ENCODE measurements around the gene TRAIP. TPM values are rescaled to one million over a fixed set of nuclear protein-coding genes. Genes with fewer than 3 reads are reported as not detected.

The TRAIP gene
- total RNA-seq, 1 experiment from 2014 or later: 15.1 TPM

DNA sequence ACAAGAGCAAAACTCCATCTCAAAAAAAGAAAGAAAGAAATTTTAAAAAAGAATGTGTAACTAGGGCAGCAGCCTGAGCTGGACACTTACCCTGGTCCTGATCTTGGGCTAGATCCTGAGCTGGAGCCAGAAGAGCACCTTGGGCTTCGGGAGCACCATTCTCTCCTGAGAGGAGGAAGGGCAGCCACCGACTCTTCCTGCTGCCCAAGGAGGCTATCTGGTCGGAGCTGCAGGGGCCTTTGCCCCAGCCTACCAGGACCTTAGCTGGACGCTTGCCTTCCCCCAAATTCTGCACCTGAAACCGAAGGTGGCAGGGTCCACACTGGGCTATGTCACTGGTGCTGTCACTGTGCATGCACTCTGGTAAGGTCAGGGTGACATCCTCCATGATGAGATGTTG lies 20.2 kb upstream of the TRAIP start:
- DNase-seq (ENCODE audit: low read depth): no peak

DNA sequence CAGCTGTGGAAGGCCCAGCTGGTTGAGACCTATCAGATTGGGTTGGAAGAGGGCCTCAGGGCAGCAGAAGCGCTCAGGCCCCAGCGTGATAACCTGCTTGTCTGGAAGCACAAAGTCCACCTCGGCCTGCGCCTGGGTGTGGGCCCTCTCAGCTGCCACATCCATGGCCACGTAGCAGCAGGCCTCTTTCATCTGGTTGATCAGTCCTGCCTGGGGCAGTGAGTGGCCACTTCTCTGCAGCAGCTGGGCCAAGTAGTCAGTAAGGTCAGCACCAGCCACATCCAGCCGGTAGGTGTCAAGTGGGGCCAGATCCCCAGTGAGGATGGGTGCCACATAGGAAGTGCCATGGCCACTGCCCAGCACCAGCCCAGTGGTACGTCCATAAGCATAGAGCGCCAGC lies 17.3 kb upstream of the TRAIP start:
- no peak for DNase-seq (ENCODE audit: low read depth)

DNA sequence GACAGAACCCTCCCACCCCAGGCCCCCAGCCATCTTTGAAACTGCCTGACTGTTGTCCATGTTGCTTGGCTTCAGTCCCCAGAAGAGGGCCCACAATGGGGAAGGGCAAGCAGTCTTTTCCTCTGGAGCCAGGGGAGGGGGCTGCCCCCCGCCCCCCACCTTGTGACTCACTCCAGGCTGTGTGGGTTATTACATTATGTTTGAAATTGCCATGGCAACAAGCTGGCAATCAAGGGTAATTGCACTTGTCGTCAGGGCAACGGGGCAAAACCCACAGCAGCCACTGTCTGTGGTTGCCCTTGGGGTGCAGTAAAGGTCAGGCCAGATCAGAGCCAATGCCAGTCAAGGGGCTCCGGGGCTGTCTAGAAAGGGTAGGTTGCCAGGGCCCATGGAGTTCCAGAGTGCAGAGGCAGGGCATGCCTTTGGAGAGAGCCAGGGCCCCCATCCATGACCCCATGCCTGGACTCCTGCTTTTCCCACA lies 16.5 kb upstream of the TRAIP start:
- peak; percentile 29 for DNase-seq (ENCODE audit: low read depth)

DNA sequence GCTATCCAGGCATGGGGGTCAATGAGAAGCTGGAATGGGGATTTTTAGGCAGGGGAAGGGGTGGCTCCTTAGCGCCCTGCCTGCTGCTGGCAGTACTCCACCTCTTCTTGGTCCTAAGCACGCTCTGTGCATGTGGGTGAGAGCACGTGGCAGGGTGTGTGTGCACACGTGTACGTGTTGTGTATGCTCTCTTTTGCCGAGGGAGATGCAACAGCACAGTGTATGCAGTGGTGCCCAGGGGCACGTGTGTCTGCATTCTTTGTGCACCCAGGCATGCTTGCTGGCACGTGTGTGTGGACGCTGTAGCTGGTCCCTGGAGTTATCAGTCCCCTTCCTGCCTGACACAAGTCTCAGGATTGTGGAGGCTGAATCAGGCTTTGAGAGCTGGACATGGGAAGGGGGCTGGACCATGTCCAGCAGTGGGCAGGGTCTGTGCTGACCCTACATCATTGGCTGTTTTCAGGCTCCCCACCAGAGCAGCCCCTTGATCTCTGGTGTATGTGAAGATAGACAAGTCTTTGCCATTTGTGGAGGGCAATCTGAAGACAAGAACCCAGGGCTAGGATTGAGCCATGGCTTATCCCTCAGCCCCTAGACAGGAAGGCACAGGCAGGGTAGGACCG lies 15.3 kb upstream of the TRAIP start:
- peak; percentile 24 for DNase-seq (ENCODE audit: low read depth)

DNA sequence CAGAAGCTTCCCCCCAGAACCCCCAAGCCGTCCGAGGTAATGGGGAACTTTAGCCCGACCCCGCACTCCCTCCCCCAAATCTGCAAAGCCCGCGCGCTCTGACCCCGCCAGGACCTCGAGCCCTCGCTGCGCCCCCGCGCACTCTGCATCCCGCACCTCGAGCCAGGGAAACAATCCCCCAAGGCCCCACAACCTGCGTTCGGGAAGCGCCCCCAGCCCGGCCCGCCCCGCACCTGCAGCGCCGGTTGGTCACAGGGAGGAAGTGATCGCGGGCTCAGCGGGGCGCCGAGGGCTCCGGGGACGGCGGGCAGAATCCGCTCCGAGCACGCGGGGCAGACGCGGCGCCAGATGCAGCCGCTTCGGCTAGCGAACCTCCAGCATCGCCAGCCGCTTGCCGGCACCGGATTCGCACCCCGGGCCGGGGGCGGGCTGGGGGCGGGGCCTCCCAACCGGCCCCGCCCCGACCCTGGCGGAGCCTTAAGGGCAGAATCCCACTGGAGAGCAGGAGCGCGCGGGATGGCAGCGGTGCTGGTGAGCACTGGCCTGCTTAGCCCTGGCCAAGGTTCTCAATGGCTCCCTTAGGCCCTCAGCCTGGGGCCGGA lies 13.3 kb upstream of the TRAIP start, which contains the start of gene CAMKV:
TSS of gene CAMKV (minus strand) at position 382 of the 602 bp plus-strand sequence. CDS start 7,518 bp downstream, outside the sequence.
- no peak for DNase-seq (ENCODE audit: low read depth)

DNA sequence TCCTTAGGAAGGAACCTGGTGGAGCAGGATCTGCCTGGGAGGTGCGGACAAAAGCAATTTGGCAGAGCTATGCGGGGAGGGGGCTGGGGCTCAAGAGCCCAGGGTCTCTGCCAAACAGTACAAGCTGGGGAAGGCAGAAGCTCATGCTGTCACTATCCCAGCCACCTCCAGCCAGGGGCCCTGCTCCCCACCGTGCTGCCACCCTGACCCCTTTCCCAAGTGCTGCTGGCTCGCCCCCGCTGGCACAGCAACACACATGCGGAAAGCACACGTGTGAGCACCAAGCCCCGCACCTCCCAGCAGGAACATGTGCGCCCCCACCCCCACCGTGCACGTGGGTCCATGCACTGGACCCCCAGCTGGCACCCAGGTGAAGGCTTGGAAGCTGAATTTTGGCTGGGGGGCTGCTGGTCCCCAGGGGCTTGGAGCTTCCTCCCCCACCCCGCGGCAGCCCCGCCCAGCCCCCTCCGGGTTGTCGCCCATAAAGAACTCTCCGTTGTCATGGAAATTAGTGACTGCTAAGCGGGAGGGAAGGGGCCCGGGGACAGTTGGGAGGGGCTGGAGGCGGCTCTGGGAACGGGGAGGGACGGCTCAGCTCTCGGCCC lies 12.6 kb upstream of the TRAIP start:
- DNase-seq (ENCODE audit: low read depth): no peak

DNA sequence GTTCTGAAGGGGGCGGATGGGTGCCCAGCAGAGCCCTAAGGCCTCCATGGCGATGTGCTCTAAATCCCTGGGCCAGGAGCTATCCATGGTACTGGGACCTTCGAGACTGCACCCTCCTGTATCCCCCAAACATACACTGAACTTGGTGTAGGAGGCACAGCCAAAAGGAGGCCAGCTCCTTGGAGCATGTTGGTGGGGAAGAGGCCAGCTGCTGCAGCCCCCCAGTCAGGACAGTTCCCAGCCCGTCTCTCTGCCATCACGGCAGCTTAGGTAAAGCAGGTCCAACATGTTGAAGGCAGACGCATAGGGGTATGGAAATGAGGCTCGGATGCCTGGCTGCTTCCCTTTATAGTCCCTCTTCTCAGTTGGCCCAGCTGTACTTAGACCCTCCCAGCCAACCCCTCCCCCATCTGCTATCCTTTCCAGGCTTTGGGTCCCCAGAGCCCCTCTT lies 11.5 kb upstream of the TRAIP start:
- DNase-seq (ENCODE audit: low read depth): peak; percentile 40

DNA sequence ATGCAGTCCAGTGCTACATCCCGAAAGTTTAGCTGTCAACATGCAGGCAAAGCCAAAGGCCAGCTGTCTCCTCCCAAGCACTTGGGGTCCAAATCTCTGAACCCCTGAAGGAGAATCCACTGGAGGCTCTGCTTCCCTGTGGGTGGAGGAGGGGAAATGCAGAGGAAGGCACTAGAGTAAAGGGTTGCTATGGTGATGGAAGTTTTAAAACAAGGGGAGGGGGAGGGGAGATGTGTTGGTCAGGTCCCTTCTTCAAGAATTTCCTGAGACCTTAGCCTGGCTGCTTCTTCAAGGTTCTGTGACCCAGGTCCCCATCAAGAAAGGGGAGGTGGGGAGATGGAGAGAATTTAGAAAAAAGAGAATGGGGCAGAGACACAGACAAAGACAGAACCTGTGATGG lies 11.0 kb upstream of the TRAIP start:
- DNase-seq (ENCODE audit: low read depth): no peak

DNA sequence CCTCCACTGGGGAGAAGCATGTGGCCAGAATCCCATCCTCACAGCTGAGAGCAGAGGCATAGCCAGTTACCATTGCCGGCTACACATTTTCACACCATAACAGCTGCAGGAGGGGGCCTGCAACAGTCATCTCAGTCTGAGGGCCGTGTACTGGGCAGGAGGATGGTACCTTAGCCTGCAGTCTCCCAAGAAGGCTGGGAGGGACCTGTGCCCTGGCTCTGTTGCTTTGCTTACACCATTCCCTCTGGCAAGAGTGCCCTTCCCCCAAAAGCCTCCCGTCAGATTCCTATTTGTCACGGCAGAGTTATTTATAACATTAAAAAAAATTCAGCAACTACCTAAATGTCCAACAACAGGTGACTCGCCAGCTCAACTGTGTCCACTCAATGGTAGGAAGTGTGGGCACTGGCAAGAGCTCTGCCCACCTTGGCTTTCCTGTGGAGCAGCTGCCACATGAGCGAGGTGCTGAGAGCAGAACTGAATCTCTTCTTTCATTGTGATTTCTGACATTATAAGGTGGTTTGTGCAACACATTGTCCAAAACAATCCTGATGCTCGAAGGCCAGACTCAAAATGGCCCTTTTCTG lies 8.9 kb upstream of the TRAIP start:
- DNase-seq (ENCODE audit: low read depth): no peak

DNA sequence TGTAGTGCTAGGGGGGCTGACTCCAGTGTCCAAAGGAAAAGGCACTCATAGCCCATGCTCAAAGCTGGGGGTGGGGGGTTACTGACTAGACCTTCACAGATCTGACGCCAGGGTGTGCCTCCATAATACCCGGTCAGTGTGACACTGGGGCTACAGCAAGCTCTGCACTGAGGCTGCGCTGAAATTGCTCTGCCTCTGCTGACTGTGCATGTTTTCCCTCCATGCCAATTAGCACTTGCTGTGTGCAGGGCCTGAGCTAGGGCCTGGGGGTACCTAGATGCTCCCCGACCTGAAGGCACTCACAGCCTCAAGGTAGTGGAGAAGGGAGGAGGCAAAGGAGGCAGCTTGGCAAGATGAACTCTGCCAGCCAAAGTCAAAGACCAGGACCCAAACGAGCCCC lies 8.1 kb upstream of the TRAIP start:
- DNase-seq (ENCODE audit: low read depth): no peak

DNA sequence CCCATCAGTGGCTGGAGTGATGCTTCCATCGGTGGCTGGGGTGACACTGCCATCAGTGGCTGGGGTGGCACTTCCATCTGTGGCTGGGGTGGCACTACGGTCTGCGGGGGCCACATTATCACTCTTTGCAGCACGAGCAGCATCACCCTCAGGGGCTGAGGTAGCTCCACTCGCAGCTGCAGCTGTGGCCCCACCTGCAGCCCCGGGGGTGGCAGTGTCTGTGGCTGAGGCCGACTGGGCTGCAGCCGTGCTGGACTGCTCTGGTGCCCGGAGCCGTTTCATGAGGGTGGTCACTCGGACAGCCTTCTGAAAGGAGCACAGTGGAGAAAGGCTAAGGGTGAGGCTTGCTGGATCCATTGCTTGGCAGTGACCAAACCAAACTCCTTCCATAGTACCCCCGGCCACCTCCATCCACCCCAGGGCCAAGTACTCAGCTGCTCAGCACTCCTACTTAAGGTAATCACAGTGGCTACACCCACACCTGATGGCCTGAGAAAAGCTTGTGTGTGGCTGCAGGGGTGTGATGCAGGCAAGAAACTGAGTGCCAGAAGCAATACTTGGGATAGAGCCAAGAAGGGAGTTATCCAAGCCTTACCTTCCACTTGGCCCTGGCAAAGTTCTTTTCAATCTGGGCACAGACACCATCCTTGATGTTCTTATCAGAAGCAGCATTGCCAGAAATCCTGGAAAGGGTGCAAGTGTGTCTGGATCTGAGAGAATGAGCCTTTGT lies 3.4 kb upstream of the TRAIP start:
- no peak for DNase-seq (ENCODE audit: low read depth)

DNA sequence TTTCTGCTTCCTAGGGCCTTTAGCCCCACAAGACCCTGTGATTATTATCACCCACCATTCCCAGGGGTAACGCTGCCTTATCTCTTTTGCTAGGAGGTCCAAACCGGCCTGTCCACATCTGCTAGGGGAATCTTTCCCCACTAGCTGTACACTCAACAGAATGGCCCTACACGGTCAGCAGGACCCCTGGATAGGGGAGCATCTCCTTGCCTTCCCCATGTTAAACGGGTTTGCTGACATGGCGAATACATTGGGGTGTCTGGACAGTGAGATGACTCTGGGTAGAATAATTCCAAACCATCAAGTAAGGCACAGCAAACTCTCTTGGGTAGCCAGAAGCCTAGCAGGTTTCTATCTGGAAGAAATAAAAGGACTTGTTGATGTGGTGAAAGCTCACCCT lies 702 bp downstream of the TRAIP start:
- no peak for DNase-seq (ENCODE audit: low read depth)

DNA sequence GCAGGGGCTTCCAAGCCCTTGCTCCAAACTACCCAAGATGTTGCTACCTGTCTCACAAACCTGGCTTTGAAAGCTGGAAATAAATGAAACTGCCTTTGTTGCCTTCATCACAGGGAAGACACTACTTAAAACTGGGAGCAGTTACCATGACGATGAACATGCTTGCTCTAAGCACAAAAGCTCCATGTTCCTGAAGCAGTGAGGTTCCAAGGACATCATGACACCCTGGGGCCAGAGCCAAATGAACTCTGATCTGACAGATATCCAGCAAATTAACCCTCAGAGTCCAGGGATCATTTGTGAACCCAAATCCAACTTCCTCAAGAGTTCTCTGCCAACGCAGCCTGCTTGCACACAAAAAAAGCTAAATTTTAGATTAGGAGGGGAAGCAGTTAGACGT lies 10.7 kb downstream of the TRAIP start:
- DNase-seq (ENCODE audit: low read depth): no peak

DNA sequence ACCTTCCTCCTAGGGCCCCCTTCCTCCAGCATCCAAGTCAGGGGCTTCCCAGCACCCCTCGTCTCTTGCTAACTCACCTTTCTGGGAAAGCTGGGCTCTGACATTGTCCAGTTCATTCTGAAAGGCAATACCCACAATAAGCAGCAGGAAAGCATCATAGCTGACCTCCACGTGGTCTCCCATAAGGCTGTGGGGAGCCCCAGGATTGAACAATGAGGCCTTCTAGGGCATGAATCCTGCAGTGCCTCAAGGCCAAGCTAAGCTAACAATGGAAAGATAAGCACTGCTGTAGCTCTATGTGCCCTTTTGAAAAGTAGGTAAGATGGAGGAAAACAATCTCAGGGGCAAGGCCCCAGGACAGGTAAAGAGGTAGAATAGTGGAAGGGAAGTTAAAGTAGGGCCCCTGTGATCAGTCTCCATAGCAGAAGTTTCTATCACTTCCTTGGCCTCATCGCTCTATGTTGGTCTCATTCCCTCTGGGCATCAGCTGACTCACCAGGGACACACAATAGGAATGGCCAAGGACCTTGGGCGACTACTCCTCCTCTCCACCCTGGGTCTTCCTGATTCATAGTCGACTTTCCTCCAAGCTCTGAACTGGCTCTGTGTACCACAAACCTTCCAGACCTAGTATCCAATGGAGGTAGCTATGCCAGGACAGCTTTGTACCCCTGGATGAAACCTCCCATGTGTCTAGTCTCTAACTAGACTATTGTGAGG lies 11.7 kb downstream of the TRAIP start:
- no peak for DNase-seq (ENCODE audit: low read depth)

DNA sequence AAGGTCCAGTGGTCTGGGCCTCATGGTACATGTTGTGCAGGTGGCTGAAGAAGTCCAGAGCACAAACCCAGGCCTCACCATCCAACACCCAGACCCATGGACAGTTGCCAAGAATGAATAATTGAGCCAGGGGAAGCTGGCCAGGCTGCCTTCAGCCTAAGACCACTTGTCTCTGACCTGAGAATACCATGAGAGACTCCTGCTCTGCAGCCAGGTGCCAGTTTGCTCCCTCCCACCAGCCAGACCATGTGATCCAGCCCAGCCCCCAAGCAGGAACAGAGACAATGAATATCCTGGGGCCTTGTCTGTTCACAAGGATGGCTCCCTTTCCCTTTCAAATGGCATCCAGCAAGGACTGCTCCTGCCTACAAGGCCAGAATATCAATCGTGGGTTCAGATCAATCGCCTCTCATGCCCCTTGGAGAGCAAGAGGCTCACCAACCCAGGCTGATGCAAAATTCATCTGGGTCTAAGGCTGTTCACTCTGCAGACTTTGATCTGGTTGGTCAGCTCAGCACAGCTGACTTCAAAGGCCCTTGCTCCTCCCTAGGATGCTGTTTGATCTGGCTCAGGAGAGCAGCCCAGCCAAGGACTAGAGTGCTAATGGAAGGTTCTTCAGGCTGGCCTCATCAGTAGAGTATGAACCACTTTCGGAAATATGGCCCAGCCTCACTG lies 13.4 kb downstream of the TRAIP start:
- no peak for DNase-seq (ENCODE audit: low read depth)

DNA sequence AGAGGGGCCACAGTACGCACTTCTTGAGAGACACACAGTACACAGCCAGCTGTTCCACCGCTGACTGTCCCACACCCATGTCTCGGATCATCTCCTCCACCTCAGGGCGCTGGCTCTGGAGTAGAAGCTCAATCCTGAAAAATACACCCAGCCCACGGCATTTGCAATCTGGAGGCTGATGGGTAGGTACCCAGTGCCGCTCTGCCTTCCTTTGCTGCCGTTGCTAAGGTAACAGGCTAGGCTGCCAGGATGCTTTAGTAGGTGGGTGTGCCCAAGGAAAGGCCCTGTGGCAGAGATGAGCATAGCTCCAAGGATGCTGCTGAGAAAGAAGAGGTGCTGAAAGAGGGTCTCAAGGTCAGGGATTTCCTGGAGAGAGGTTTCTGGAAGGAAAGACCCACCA lies 14.6 kb downstream of the TRAIP start:
- DNase-seq (ENCODE audit: low read depth): no peak

DNA sequence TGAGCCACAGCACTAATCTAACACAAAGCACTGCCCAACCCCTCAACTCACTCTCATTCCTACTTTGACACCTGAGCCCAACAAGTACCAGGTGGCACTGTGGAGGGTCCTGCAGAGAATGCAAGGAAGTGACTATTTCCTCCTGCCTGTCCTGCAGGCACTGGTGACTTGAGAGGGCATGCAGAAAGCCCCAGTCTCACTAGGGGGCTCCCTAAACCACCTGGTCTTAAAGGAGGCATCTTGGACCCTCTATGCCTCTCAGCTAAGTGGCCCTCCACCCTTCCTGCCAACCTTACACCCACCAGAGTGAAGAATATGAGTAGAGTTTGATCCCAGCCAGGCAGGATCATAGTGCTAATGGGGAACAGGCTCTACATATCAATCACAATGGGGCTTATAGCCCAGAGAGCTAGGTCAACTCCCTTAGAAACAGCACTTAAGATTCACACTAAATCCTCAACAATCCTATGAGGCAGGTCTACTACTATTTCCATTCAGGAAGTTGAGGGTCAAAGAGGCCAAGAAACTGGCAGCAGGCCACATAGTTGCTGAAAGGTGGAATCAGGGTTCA lies 15.2 kb downstream of the TRAIP start:
- DNase-seq (ENCODE audit: low read depth): peak; percentile 29

DNA sequence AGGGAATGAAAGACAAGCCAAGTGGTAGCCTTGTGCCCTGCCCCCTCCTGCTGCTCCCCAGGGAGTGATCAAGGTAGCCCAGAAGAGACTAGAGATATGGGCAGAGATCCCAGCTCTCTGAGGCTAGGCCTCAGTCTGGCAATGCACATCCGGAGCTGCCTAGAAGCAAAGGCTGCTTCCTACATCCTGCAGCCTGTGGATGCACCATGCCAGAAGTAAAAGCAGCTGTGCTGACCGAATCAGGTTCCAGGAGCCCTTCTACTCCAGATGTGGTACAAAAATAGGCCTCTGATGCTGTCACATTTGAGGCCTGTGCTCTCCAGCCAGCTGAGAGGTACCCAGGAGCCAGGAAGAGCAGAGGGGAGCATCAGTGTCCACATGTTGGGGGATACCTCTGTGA lies 16.0 kb downstream of the TRAIP start:
- no peak for DNase-seq (ENCODE audit: low read depth)

DNA sequence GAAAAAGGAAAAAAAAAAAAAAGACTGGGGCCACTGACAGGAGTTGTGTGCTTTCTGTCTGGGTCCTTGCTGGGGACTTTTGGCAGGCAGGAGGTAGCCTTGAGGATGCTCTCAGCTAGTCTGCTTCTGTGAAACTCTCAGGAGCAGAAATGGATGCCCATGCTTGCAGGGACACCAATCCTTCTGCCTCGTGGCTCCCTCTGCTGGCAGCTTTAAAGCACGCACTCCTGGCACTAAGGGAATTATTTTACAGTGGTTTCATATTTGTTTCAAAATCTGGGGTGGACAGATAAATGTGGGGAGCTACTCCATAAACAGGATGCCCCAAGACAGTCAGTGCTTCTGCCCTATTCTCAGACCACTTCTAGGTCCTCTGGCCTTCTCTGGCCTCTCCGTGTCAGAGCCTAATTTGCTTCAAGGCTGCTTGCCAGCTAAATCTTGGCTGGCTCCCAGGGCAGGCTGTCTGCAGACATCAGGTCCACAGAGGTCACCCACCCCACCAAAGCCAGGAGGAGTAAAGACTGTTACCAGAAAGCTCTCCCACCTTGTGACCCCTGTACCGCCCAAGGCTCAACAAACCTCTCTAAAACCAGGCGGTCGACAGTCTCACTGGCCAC lies 17.1 kb downstream of the TRAIP start:
- DNase-seq (ENCODE audit: low read depth): peak; percentile 39

DNA sequence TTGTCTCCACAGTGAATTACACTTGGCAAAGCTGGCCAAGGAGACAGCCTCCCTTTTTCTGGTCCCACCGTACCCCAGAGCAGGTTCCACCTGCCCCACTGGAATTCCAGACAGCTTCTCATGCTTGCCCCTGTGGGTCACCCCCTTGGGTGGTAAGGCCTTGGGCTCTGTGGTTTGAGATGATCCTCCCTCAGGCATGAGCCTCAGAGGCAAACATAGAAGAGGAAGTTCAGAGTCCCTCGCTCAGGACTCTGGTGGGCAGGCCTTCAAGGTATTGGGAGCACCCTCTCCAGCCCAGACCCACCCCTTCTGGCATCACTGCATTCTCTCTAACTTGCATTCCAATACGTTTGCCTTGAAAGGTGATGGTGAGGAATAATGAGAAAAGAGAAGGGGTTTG lies 25.0 kb downstream of the TRAIP start:
- DNase-seq (ENCODE audit: low read depth): no peak
